GM18907 (cell line): Measurements from ENCODE around the gene PLXNA4.

Experiments used
- ATAC-seq: cut with Tn5 transposase; IDR thresholded peaks from one replicate; pipeline ENCODE4 v1.9.1; 2021; ENCODE audit warnings: mild to moderate bottlenecking, moderate library complexity; ENCODE audit not compliant: unreplicated experiment

PLXNA4 gene

GRCh38 chr7:132078891-132079735 lies 497.2 kb downstream of the PLXNA4 start:
- ATAC-seq, result no peak

DNA sequence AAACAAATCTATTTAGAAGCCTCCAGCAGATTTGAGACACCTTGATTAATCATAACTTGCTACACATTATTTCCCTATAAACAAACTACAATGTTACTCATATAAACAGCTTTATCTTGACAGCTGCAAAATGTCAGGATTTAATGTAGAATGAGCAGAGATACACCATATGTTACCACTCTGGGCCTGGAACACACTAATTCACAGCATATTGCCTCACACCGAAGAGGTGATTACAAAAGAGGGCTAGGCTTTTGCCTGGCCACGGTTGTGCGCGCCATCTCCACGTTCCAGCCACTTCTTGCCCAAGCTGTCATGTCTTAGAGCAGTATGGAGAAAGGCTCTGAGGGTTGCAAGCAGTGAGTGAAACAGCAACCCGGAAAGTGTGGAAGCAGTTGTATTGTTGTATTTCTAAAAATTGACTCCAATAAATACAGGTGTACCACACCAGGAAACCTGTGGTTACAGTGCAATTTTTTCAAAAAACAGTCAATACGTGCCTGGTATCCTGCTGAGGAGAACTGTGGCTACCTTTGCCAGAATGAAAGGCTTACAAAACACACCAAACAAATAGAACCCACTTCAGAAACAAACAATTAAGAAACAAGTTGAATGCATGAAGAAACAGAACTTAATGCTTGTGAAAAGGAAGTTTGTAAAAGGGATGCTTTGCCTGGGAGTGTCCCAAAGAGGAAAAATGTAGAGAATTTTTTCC lies 498.1 kb downstream of the PLXNA4 start:
- ATAC-seq, result no peak

GRCh38 chr7:132076301-132077035 lies 499.8 kb downstream of the PLXNA4 start:
- ATAC-seq, result no peak

DNA sequence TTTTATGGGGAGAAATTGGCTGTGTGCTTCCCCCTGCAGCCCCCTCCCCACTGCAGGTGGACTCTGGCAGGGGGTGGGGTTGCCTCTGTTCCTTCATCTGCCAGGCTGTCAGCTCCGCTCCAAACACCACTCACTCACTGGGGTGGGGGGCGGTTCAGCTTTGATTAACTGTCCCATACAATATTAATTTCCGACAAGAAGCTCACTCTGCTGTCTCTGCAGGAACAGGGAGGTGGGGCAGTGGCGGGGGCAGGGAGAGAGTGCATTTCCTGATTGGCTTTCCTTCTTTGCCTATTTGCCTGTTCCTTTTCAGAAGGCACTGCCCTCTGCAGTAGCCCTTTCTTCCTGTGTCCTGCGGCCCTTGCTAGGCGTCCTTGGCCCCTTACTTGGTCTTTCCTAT lies 500.8 kb downstream of the PLXNA4 start:
- ATAC-seq, result no peak

GRCh38 chr7:132073920-132074589 lies 502.2 kb downstream of the PLXNA4 start:
- no peak for ATAC-seq
